Non-pigmented ciliary epithelial cell (primary cell): ENCODE results near the gene SPRR2A.
"Not testable (repeated sequence)": the region's sequence is repeated elsewhere in the genome, so short reads cannot be mapped to it uniquely, and the experiment has no call there.

ENCODE experiments used
- DNase-seq: peaks from one replicate; pipeline ENCODE4 v3.0.0-alpha.2; 2010; ENCODE audit warnings: low read depth

The SPRR2A gene

GRCh38 chr1:153024413-153024812 is 32.9 kb downstream of the SPRR2A start:
- no peak for DNase-seq

DNA sequence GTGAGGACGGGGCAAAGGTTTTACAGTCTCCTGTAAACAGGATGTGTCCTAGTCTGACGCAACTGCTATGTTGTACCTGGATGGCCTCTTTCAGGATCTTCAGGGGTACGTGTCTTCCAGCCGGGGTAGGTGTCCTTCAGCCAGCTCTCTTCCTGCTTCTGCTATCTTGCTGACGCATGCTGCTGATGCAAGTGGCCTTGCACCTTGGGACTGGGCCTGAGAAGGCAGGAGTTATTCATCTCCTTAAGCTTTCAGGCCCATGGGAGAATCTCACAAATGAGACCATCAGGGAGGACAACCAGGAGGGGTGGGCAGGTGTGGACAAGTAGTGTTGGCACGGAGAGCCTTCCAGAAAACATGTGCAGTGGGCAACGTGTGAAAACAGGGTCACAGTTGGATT is 34.2 kb downstream of the SPRR2A start:
- DNase-seq, result no peak

DNA sequence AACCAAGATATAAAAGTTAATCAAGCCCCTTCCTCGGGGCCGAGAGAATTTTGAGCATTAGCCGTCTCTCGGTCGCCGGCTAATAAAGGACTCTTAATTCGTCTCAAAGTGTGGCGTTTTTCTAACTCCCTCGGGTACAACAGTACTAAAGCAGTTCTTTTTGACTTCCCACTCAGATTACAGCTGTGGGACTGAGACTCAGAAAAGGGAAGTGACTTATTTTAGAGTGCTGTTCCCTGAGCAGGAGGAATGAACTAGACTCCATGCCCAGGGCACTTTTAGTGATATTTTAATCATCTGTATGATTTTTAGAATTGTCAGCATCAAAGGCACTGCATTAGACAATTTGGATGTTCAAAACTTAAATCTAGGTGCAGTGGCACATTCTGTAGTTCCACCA is 35.0 kb downstream of the SPRR2A start:
- DNase-seq, result not testable (repeated sequence)

- not testable (repeated sequence) for DNase-seq
Observed at GRCh38 chr1:153021829-153022228, 35.5 kb downstream of the SPRR2A start.

DNA sequence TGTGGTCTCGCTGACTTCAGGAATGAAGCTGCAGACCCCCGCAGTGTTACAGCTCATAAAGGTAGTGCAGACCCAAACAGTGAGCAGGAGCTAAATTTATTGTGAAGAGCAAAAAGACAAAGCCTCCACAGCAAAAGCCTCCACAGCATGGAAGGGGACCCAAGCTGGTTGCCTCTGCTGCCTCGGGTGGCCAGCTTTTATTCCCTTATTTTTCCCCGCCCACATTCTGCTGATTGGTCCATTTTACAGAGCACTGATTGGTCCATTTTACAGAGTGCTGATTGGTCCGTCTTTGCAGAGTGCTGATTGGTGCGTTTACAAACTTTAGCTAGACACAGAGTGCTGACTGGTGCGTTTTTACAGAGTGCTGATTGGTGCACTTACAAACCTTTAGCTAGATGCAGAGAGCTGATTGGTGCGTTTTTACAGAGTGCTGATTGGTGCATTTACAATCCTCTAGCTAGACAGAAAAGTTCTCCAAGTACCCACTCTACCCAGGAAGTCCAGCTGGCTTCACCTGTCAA is 46.0 kb downstream of the SPRR2A start:
- not testable (repeated sequence) for DNase-seq
